CD14-positive monocyte (primary cell): ENCODE results near the gene STMP1. TPM values are rescaled to one million over a fixed set of nuclear protein-coding genes. Genes with fewer than 3 reads are reported as not detected.

Experiments
- DNase-seq, 3 donors: peaks; one replicate each; pipeline ENCODE4 v3.0.0-alpha.2; 2011 to 2022
- H2AFZ ChIP-seq: 2 replicates; pipeline ENCODE4 v1.6.0; 2012; ENCODE audit warnings: mild to moderate bottlenecking, low read depth, low read length, inconsistent platforms; ENCODE audit not compliant: insufficient read depth, poor library complexity, severe bottlenecking
- H3K27ac ChIP-seq, 2 donors: 1 replicate in 1 of 2; 2 replicates in 1 of 2; pipeline ENCODE4 v1.5.1; 2012 to 2013; ENCODE audit warnings: low read length in 2 of 2, control low read depth in 1 of 2, inconsistent platforms in 1 of 2, low read depth in 1 of 2, mild to moderate bottlenecking in 1 of 2
- H3K27me3 ChIP-seq, 2 donors: one replicate each; pipeline versions ENCODE4 v1.6.0 to v1.6.1; 2011 to 2013; ENCODE audit warnings: low read length in 2 of 2; ENCODE audit not compliant: control insufficient read depth in 2 of 2, insufficient read depth in 2 of 2
- H3K36me3 ChIP-seq, 2 donors: replicated peaks in 1 of 2; 1 replicate in 1 of 2; 2 replicates in 1 of 2; pipeline versions ENCODE4 v1.5.1 to v1.6.1; 2012 to 2013; ENCODE audit warnings: low read length in 2 of 2, control low read depth in 1 of 2, inconsistent platforms in 1 of 2, mild to moderate bottlenecking in 1 of 2; ENCODE audit not compliant: insufficient read depth in 2 of 2, control insufficient read depth in 1 of 2
- H3K4me1 ChIP-seq, 2 donors: 1 replicate in 1 of 2; 2 replicates in 1 of 2; pipeline versions ENCODE4 v1.5.1 to v1.6.1; 2012 to 2013; ENCODE audit warnings: low read length in 2 of 2, control low read depth in 1 of 2, inconsistent platforms in 1 of 2, mild to moderate bottlenecking in 1 of 2, moderate library complexity in 1 of 2; ENCODE audit not compliant: insufficient read depth in 2 of 2, control insufficient read depth in 1 of 2
- H3K4me2 ChIP-seq: replicated peaks from 2 replicates; pipeline ENCODE3; 2012; ENCODE audit warnings: low read length, moderate library complexity, mild to moderate bottlenecking; ENCODE audit not compliant: poor library complexity, severe bottlenecking; ENCODE audit errors: extremely low read depth
- H3K4me3 ChIP-seq, 3 experiments: fragments of 200-600 bp in 1 of 3; sonication (generic) in 1 of 3; replicated peaks in 1 of 3; 1 replicate in 2 of 3; 2 replicates in 1 of 3; pipeline ENCODE4 v1.5.1; 2011 to 2013; ENCODE audit warnings: low read length in 3 of 3, mild to moderate bottlenecking in 3 of 3, control low read depth in 2 of 3, low read depth in 2 of 3, inconsistent platforms in 1 of 3, moderate library complexity in 1 of 3
- H3K79me2 ChIP-seq: 2 replicates; pipeline ENCODE4 v1.6.0; 2012; ENCODE audit warnings: mild to moderate bottlenecking, control low read depth, inconsistent platforms, low read length, moderate library complexity; ENCODE audit not compliant: insufficient read depth
- H3K9ac ChIP-seq: 2 replicates; pipeline ENCODE4 v1.6.0; 2017; ENCODE audit warnings: low read length, mild to moderate bottlenecking; ENCODE audit not compliant: insufficient read depth, poor library complexity, severe bottlenecking
- H3K9me3 ChIP-seq, 2 donors: replicated peaks in 1 of 2; 1 replicate in 1 of 2; 2 replicates in 1 of 2; pipeline versions ENCODE4 v1.5.1 to v1.6.1; 2012 to 2013; ENCODE audit warnings: low read length in 2 of 2, control low read depth in 1 of 2; ENCODE audit not compliant: control insufficient read depth in 1 of 2, insufficient read depth in 1 of 2
- H4K20me1 ChIP-seq: 2 replicates; pipeline ENCODE4 v1.6.0; 2012; ENCODE audit warnings: mild to moderate bottlenecking, low read length, control low read depth, moderate library complexity; ENCODE audit not compliant: insufficient read depth
- H3K27ac Mint-ChIP-seq, 7 donors: one replicate each; pipeline ENCODE4 v1.8.0; 2020; ENCODE audit warnings: mild to moderate bottlenecking in 7 of 7, mixed read lengths in 7 of 7, moderate library complexity in 6 of 7, inconsistent platforms in 2 of 7
- H3K27me3 Mint-ChIP-seq, 3 donors: one replicate each; pipeline ENCODE4 v1.8.0; 2021 to 2022; ENCODE audit warnings: low read depth in 3 of 3, mild to moderate bottlenecking in 3 of 3, mixed read lengths in 3 of 3, moderate library complexity in 3 of 3, inconsistent platforms in 1 of 3
- H3K36me3 Mint-ChIP-seq, 2 donors: one replicate each; pipeline ENCODE4 v1.8.0; 2020; ENCODE audit warnings: mixed read lengths in 2 of 2, inconsistent platforms in 1 of 2, mild to moderate bottlenecking in 1 of 2
- H3K4me1 Mint-ChIP-seq: one replicate; pipeline ENCODE4 v1.8.0; 2020; ENCODE audit warnings: mild to moderate bottlenecking, mixed read lengths
- H3K4me3 Mint-ChIP-seq, 2 donors: one replicate each; pipeline ENCODE4 v1.8.0; 2020; ENCODE audit warnings: mild to moderate bottlenecking in 2 of 2, mixed read lengths in 2 of 2, moderate library complexity in 1 of 2
- H3K9me3 Mint-ChIP-seq, 7 donors: one replicate each; pipeline ENCODE4 v1.8.0; 2020 to 2022; ENCODE audit warnings: mixed read lengths in 7 of 7, mild to moderate bottlenecking in 6 of 7, moderate library complexity in 6 of 7, inconsistent platforms in 2 of 7
- CTCF ChIP-seq: fragments of 200-600 bp; IDR thresholded peaks from one replicate; pipeline ENCODE4 v1.8.0; 2022; ENCODE audit warnings: antibody characterized with exemption, mild to moderate bottlenecking
- WGBS: methylation state at CpG from one replicate; pipeline ENCODE4 v1.1.5; 2013; ENCODE audit warnings: missing lambda C conversion rate; ENCODE audit not compliant: insufficient coverage; 5-methylcytosine and 5-hydroxymethylcytosine counted together
- intact Hi-C, 2 donors: fragments of 100-400 bp; cut with micrococcal nuclease; formaldehyde crosslinking; loops; one replicate each; pipeline versions ENCODE4 v1.15.0 to v1.15.1; 2023
- polyA plus RNA-seq, 3 donors: library from polyadenylated mRNA; depleted of rRNA in 1 of 3; unstranded in 2 of 3; stranded (reverse) in 1 of 3; fragments of 300-500 nt in 2 of 3; fragments of >200 nt in 1 of 3; fragmentation: Illumina TruSeq in 2 of 3; gene quantifications; 1 replicate in 2 of 3; 2 replicates in 1 of 3; pipeline ENCODE4 v1.2.3, GENCODE V29; 2012 to 2021

STMP1 gene
- polyA plus RNA-seq, 3 donors = 20.4 to 108 (median 88.8) TPM

GRCh38 chr7:135669774-135670173 is 7.5 kb downstream of the STMP1 start:
- Mint-ChIP-seq H3K9me3 (peaks cover 0 to 4% (median 0%) of the 10 kb centered on the region in 7 donors), H3K36me3 (peaks cover 25 to 32% of the 10 kb centered on the region in 2 donors), H3K4me1 (peaks cover 20% of the 10 kb centered on the region), H3K27me3 (no peaks in the 10 kb centered on the region), H3K27ac (peak overlapping the region in 3 of 7 donors; percentile 0 to 38 (median 35)), H3K4me3 (no peak overlapping the region)
- peaks cover 67% of the 10 kb centered on the region for H3K79me2 ChIP-seq
- DNase-seq = no peak
- no peak overlapping the region for H3K27ac ChIP-seq
- peaks cover 60% of the 10 kb centered on the region for H4K20me1 ChIP-seq
- H2AFZ ChIP-seq = no peak overlapping the region
- WGBS = 100% methylated on average over 1 of the region's 1 CpG
- H3K4me3 ChIP-seq = no peak overlapping the region
- H3K4me2 ChIP-seq = no peak overlapping the region
- no peaks in the 10 kb centered on the region for H3K27me3 ChIP-seq
- peaks cover 12 to 29% of the 10 kb centered on the region in 2 donors for H3K36me3 ChIP-seq
- H3K9me3 ChIP-seq = no peaks in the 10 kb centered on the region
- H3K4me1 ChIP-seq = peaks cover 13 to 14% of the 10 kb centered on the region in 2 donors
- no peak for TF ChIP-seq CTCF
- H3K9ac ChIP-seq = no peak overlapping the region
- intact Hi-C loops = loop anchor here (10.0 kb wide), 3 partner anchors 155 to 1025 kb away; partner anchors contain the start of genes BPGM (in 1 of the 2), CNOT4 (in 1 of the 2) and MTPN (in 1 of the 2)

- Histone ChIP-seq H3K9me3 (no peaks in the 10 kb centered on the region), H4K20me1 (peaks cover 60% of the 10 kb centered on the region), H3K4me3 (no peak overlapping the region), H3K27me3 (no peaks in the 10 kb centered on the region), H3K36me3 (peaks cover 16 to 33% of the 10 kb centered on the region in 2 donors), H3K4me1 (peaks cover 13 to 14% of the 10 kb centered on the region in 2 donors), H3K79me2 (peaks cover 63% of the 10 kb centered on the region), H3K27ac (no peak overlapping the region), H3K9ac (no peak overlapping the region), H3K4me2 (no peak overlapping the region), H2AFZ (no peak overlapping the region)
- no peak for TF ChIP-seq CTCF
- no peaks in the 10 kb centered on the region for H3K27me3 Mint-ChIP-seq
- H3K36me3 Mint-ChIP-seq = peaks cover 27 to 35% of the 10 kb centered on the region in 2 donors
- DNase-seq = no peak
- peak overlapping the region in 2 of 7 donors; percentile 5 to 35 for H3K27ac Mint-ChIP-seq
- H3K9me3 Mint-ChIP-seq = peaks cover 0 to 4% (median 0%) of the 10 kb centered on the region in 7 donors
- no CpG with 5 or more reads among the region's 1 CpG for WGBS
- intact Hi-C loops = no loop called here
- peaks cover 17% of the 10 kb centered on the region for H3K4me1 Mint-ChIP-seq
- H3K4me3 Mint-ChIP-seq = no peak overlapping the region
Measured at GRCh38 chr7:135670179-135670578, 7.9 kb downstream of the STMP1 start.
